WTC11 (cell line): ENCODE results near the gene STUM. TPM values are rescaled to one million over a fixed set of nuclear protein-coding genes. Genes with fewer than 3 reads are reported as not detected.
"Not testable (repeated sequence)": the region's sequence is repeated elsewhere in the genome, so short reads cannot be mapped to it uniquely, and the experiment has no call there.

Experiments used
- ATAC-seq: fragments of 200-7000 bp; cut with Tn5 transposase; 2 replicates; pipeline ENCODE4 v1.10.0; 2021; ENCODE audit warnings: mild to moderate bottlenecking, moderate library complexity
- Bru-seq: library from RNA; stranded (reverse); fragments of 400-500 nt; gene quantifications from one replicate; lab custom pipeline; 2021; lab: Mats Ljungman, UMichigan
- CTCF ChIA-PET: fragments of 300-600 bp; sonication (Branson Sonifier 250); formaldehyde crosslinking; loops from one replicate; lab custom pipeline; 2021; ENCODE audit warnings: antibody characterized with exemption; lab: Charles Lee
- POLR2A ChIA-PET: fragments of 350-600 bp; sonication (Branson Sonifier 250); formaldehyde crosslinking; loops from one replicate; lab custom pipeline; 2021; ENCODE audit warnings: antibody characterized with exemption; lab: Charles Lee
- DNase-seq: peaks from one replicate; pipeline ENCODE4 v3.0.0; 2021; ENCODE audit warnings: low spot score
- H3K27ac Mint-ChIP-seq: 2 replicates; pipeline ENCODE4 v1.8.0; 2021; ENCODE audit warnings: mixed read lengths
- H3K27me3 Mint-ChIP-seq: 2 replicates; pipeline ENCODE4 v1.8.0; 2021; ENCODE audit warnings: low read depth, mild to moderate bottlenecking, moderate library complexity, mixed read lengths
- H3K36me3 Mint-ChIP-seq: 2 replicates; pipeline ENCODE4 v1.8.0; 2021; ENCODE audit warnings: mixed read lengths
- H3K4me1 Mint-ChIP-seq: 2 replicates; pipeline ENCODE4 v1.8.0; 2022; ENCODE audit warnings: mixed read lengths
- H3K4me3 Mint-ChIP-seq: 2 replicates; pipeline ENCODE4 v1.8.0; 2021; ENCODE audit warnings: mild to moderate bottlenecking, moderate library complexity, mixed read lengths
- H3K9me3 Mint-ChIP-seq: 2 replicates; pipeline ENCODE4 v1.8.0; 2021; ENCODE audit warnings: mixed read lengths
- CREB1 ChIP-seq: sonication (generic); formaldehyde crosslinking; IDR thresholded peaks from 2 replicates; pipeline ENCODE4 v1.8.0; 2023; ENCODE audit warnings: mild to moderate bottlenecking, missing genetic modification reagents
- FOXP1 ChIP-seq: sonication (generic); formaldehyde crosslinking; IDR thresholded peaks from 2 replicates; pipeline ENCODE4 v1.8.0; 2022; ENCODE audit warnings: missing genetic modification reagents, mild to moderate bottlenecking, moderate library complexity, borderline replicate concordance
- IRF2 ChIP-seq: sonication (generic); formaldehyde crosslinking; IDR thresholded peaks from 2 replicates; pipeline ENCODE4 v1.8.0; 2022; ENCODE audit warnings: low read depth, missing genetic modification reagents, borderline replicate concordance
- KAT7 ChIP-seq: sonication (generic); formaldehyde crosslinking; IDR thresholded peaks from 2 replicates; pipeline ENCODE4 v1.8.1; 2023; ENCODE audit warnings: missing genetic modification reagents, mild to moderate bottlenecking, borderline replicate concordance
- long read RNA-seq, 3 experiments: library from RNA in 1 of 3; library from capped mRNA in 1 of 3; library from polyadenylated mRNA in 1 of 3; unstranded in 2 of 3; stranded (forward) in 1 of 3; transcript quantifications; one replicate each; pipeline ENCODE4 v2.0.0, GENCODE V29; 2021
- total RNA-seq: library from RNA; stranded (reverse); gene quantifications from 3 replicates; pipeline ENCODE4 v1.2.3, GENCODE V29; 2021
- TF ChIP-seq, protein P1 (sequence below): sonication (generic); formaldehyde crosslinking; IDR thresholded peaks from 2 replicates; pipeline ENCODE4 v1.8.0; 2022; ENCODE audit warnings: mild to moderate bottlenecking, missing genetic modification reagents
- TF ChIP-seq, protein P2 (sequence below): sonication (generic); formaldehyde crosslinking; IDR thresholded peaks from 2 replicates; pipeline ENCODE4 v1.8.1; 2023; ENCODE audit warnings: mild to moderate bottlenecking, moderate library complexity, missing genetic modification reagents
- TF ChIP-seq, protein P3 (sequence below): sonication (generic); formaldehyde crosslinking; IDR thresholded peaks from 2 replicates; pipeline ENCODE4 v1.8.0; 2022; ENCODE audit warnings: missing genetic modification reagents
- TF ChIP-seq, protein P4 (sequence below): fragments of 250-450 bp; sonication (Bioruptor Pico); IDR thresholded peaks from 2 replicates; pipeline ENCODE4 v1.8.0; 2021; ENCODE audit warnings: mild to moderate bottlenecking

STUM gene, protein sequence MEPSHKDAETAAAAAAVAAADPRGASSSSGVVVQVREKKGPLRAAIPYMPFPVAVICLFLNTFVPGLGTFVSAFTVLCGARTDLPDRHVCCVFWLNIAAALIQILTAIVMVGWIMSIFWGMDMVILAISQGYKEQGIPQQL
- total RNA-seq (1.1 to 2.5 TPM (median 1.3 TPM) in 3 replicates), Bru-seq, nascent RNA (percentile 45 among the genes with signal in this experiment)
- long read RNA-seq, experiment 1, partial matches to known transcripts = 2 of 3 reads
- long read RNA-seq, experiment 1, other reads (novel, unspliced or antisense) = 1 of 3 reads
- long read RNA-seq, experiment 2, partial matches to known transcripts = 0 of 1 reads
- long read RNA-seq, experiment 2, other reads (novel, unspliced or antisense) = 1 of 1 reads
- long read RNA-seq, experiment 3 = 0 reads

DNA sequence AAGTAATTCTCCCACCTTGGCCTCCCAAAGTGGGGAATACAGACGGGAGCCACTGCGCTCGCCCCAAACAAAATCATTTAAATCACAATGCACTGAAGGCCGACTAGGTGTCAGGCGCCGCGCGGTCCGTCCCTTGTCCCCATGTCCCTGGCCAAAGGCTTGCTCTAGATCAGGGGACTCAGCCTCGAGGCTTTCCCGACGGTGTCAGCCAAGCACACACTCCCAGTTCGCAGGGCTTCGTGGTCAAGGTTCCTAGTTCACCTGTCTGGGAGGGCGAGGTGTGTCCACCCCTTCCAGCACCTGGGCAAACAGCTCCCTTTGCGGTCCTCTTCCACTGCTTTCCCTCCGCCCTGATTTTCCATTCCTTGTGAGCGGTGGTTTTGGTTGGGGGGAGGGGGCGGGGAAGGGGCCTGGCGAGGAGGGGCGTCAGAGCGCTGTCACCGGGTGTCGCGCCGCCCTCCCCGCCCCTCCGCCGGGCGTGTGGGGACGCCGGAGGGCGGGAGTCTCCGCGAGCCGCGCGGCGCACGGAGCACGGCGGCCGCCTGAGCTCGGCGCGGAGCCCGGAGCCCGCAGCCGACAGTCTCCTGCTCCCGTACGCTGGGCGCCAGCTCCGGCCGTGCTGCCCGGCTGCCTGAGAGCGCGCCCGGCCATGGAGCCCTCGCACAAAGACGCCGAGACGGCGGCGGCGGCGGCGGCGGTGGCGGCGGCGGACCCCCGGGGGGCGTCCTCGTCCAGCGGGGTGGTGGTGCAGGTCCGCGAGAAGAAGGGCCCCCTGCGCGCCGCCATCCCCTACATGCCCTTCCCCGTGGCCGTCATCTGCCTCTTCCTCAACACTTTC lies at the start of gene STUM:
Gene STUM, plus strand, starts transcription at position 509 of the 838 bp plus-strand sequence. Its CDS starts 141 bp downstream, at position 650.
- peaks cover 73% of the 10 kb centered on the region for H3K27me3 Mint-ChIP-seq
- DNase-seq = peak; percentile 42
- ChIA-PET POLR2A (interaction anchor here (0.9 to 1.1 kb wide), 3 partner anchors 21 to 140 kb away, joined by 3 to 8 read pairs (median 6); no protein-coding TSS in a partner anchor), CTCF (interaction anchor here (0.5 to 6.7 kb wide), 32 partner anchors 7 to 881 kb away, joined by 3 to 98 read pairs (median 5); partner anchors contain the start of gene PARP1)
- ATAC-seq = peak; percentile 29
- peak within 1 kb of the TSS; percentile 68 for H3K4me3 Mint-ChIP-seq
- H3K36me3 Mint-ChIP-seq = no peaks in the 10 kb centered on the region
- peaks cover 23% of the 10 kb centered on the region for H3K4me1 Mint-ChIP-seq
- H3K9me3 Mint-ChIP-seq = no peaks in the 10 kb centered on the region
- no peak for TF ChIP-seq CREB1
- TF ChIP-seq, protein P1, sequence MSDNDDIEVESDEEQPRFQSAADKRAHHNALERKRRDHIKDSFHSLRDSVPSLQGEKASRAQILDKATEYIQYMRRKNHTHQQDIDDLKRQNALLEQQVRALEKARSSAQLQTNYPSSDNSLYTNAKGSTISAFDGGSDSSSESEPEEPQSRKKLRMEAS (CRISPR knock-in tag) = 0 out of 2 replicates have a peak, but pooled peaks have one; percentile 26
- no peak within 1 kb of the TSS for H3K27ac Mint-ChIP-seq

DNA sequence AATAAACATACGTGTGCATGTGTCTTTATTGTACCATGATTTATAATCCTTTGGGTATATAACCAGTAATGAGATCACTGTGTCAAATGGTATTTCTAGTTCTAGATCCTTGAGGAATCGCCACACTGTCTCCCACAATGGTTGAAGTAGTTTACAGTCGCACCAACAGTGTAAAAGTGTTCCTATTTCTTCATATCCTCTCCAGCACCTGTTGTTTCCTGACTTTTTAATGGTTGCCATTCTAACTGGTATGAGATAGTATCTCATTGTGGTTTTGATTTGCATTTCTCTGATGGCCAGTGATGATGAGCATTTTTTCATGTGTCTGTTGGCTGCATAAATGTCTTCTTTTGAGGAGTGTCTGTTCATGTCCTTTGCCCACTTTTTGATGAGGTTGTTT lies 48.9 kb upstream of the STUM start:
- CTCF ChIA-PET, H3K36me3 Mint-ChIP-seq, POLR2A ChIA-PET, ATAC-seq, H3K27ac Mint-ChIP-seq, H3K4me3 Mint-ChIP-seq, DNase-seq, H3K9me3 Mint-ChIP-seq: not testable (repeated sequence)
- Mint-ChIP-seq H3K4me1 (peaks cover 21% of the 10 kb centered on the region), H3K27me3 (peaks cover 18% of the 10 kb centered on the region)

DNA sequence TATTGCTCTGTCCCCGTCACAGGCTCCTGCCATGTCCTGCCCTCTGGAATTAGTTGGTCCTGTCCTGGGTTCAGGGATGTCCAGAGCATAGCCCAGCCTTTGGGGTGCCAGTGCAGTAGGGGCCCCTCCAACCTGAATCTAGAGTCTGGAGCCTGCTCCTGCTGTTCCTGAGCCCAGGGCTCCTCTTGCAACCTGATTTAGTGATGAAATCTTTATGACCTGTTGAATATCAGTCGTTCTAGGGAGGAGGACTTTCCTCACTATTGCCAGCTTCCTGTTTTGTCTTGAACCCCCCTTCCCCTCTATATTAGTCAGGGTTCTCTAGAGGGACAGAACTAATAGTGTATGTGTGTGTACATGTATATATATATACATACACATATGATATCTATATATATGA lies 42.5 kb upstream of the STUM start:
- Mint-ChIP-seq H3K27ac (no peak overlapping the region), H3K27me3 (peaks cover 40% of the 10 kb centered on the region), H3K9me3 (no peaks in the 10 kb centered on the region), H3K4me3 (no peak overlapping the region), H3K36me3 (no peaks in the 10 kb centered on the region), H3K4me1 (no peaks in the 10 kb centered on the region)
- TF ChIP-seq IRF2 (CRISPR knock-in tag) (no peak), KAT7 (CRISPR knock-in tag) (no peak), FOXP1 (CRISPR knock-in tag) (no peak)
- TF ChIP-seq, protein P2, sequence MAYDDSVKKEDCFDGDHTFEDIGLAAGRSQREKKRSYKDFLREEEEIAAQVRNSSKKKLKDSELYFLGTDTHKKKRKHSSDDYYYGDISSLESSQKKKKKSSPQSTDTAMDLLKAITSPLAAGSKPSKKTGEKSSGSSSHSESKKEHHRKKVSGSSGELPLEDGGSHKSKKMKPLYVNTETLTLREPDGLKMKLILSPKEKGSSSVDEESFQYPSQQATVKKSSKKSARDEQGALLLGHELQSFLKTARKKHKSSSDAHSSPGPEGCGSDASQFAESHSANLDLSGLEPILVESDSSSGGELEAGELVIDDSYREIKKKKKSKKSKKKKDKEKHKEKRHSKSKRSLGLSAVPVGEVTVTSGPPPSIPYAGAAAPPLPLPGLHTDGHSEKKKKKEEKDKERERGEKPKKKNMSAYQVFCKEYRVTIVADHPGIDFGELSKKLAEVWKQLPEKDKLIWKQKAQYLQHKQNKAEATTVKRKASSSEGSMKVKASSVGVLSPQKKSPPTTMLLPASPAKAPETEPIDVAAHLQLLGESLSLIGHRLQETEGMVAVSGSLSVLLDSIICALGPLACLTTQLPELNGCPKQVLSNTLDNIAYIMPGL (CRISPR knock-in tag) = no peak
- TF ChIP-seq, protein P3, sequence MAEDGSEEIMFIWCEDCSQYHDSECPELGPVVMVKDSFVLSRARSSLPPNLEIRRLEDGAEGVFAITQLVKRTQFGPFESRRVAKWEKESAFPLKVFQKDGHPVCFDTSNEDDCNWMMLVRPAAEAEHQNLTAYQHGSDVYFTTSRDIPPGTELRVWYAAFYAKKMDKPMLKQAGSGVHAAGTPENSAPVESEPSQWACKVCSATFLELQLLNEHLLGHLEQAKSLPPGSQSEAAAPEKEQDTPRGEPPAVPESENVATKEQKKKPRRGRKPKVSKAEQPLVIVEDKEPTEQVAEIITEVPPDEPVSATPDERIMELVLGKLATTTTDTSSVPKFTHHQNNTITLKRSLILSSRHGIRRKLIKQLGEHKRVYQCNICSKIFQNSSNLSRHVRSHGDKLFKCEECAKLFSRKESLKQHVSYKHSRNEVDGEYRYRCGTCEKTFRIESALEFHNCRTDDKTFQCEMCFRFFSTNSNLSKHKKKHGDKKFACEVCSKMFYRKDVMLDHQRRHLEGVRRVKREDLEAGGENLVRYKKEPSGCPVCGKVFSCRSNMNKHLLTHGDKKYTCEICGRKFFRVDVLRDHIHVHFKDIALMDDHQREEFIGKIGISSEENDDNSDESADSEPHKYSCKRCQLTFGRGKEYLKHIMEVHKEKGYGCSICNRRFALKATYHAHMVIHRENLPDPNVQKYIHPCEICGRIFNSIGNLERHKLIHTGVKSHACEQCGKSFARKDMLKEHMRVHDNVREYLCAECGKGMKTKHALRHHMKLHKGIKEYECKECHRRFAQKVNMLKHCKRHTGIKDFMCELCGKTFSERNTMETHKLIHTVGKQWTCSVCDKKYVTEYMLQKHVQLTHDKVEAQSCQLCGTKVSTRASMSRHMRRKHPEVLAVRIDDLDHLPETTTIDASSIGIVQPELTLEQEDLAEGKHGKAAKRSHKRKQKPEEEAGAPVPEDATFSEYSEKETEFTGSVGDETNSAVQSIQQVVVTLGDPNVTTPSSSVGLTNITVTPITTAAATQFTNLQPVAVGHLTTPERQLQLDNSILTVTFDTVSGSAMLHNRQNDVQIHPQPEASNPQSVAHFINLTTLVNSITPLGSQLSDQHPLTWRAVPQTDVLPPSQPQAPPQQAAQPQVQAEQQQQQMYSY = no peak
- TF ChIP-seq, protein P4, sequence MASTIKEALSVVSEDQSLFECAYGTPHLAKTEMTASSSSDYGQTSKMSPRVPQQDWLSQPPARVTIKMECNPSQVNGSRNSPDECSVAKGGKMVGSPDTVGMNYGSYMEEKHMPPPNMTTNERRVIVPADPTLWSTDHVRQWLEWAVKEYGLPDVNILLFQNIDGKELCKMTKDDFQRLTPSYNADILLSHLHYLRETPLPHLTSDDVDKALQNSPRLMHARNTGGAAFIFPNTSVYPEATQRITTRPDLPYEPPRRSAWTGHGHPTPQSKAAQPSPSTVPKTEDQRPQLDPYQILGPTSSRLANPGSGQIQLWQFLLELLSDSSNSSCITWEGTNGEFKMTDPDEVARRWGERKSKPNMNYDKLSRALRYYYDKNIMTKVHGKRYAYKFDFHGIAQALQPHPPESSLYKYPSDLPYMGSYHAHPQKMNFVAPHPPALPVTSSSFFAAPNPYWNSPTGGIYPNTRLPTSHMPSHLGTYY = no peak
- CTCF ChIA-PET = interaction anchor here (1.1 kb wide), 1 partner anchor 49 kb away, joined by 5 read pairs; no protein-coding TSS in a partner anchor
- DNase-seq = no peak
- POLR2A ChIA-PET = no interaction called here
- no peak for ATAC-seq
